Right lung (tissue), 5 donors: ENCODE results near the gene RAB7A. TPM values are rescaled to one million over a fixed set of nuclear protein-coding genes. Genes with fewer than 3 reads are reported as not detected.
"Not testable (repeated sequence)": the region's sequence is repeated elsewhere in the genome, so short reads cannot be mapped to it uniquely, and the experiment has no call there.

Source experiments
- DNase-seq, 2 donors: peaks; one replicate each; pipeline ENCODE4 v3.0.0-alpha.2; 2013
- polyA plus RNA-seq, 5 donors: library from polyadenylated mRNA; unstranded; fragments of 120-200 nt; gene quantifications; one replicate each; pipeline versions ENCODE4 v1.2.1 to v1.2.3, GENCODE V29; 2013; ENCODE audit warnings: inconsistent platforms in 1 of 5, low replicate concordance in 1 of 5; ENCODE audit not compliant: insufficient read length in 5 of 5, insufficient read depth in 1 of 5

Gene RAB7A
- polyA plus RNA-seq, 5 donors = 187 to 215 (median 204) TPM

GRCh38 chr3:128749035-128749434 is 23.1 kb downstream of the RAB7A start:
- no peak for DNase-seq

- DNase-seq = not testable (repeated sequence)
Observed at GRCh38 chr3:128749561-128749960, 23.6 kb downstream of the RAB7A start.

- no peak for DNase-seq
Observed at GRCh38 chr3:128753715-128754114, 27.7 kb downstream of the RAB7A start.

GRCh38 chr3:128760042-128760441 is 34.1 kb downstream of the RAB7A start:
- no peak for DNase-seq

GRCh38 chr3:128760881-128761280 is 34.9 kb downstream of the RAB7A start:
- peak in 1 of 2 donors; percentile 10 for DNase-seq

- no peak for DNase-seq
Observed at GRCh38 chr3:128761392-128761791, 35.4 kb downstream of the RAB7A start.

GRCh38 chr3:128763967-128764366 is 38.0 kb downstream of the RAB7A start:
- DNase-seq = no peak

GRCh38 chr3:128764863-128765262 is 38.9 kb downstream of the RAB7A start:
- DNase-seq = no peak

- no peak for DNase-seq
Observed at GRCh38 chr3:128767094-128767750, 41.2 kb downstream of the RAB7A start.

- DNase-seq = no peak
Observed at GRCh38 chr3:128768471-128768870, 42.5 kb downstream of the RAB7A start.

- no peak for DNase-seq
Observed at GRCh38 chr3:128770387-128770786, 44.4 kb downstream of the RAB7A start.

- DNase-seq = not testable (repeated sequence)
Observed at GRCh38 chr3:128773189-128773588, 47.2 kb downstream of the RAB7A start.

GRCh38 chr3:128773592-128773991 is 47.6 kb downstream of the RAB7A start:
- DNase-seq = not testable (repeated sequence)

- DNase-seq = no peak
Observed at GRCh38 chr3:128775241-128775640, 49.3 kb downstream of the RAB7A start.

GRCh38 chr3:128775906-128776542 is 50.0 kb downstream of the RAB7A start:
- DNase-seq = no peak

- DNase-seq = no peak
Observed at GRCh38 chr3:128780101-128780837, 54.3 kb downstream of the RAB7A start.

- DNase-seq = no peak
Observed at GRCh38 chr3:128781164-128781563, 55.2 kb downstream of the RAB7A start.

GRCh38 chr3:128782282-128783146 is 56.5 kb downstream of the RAB7A start:
- DNase-seq = no peak

GRCh38 chr3:128783774-128784173 is 57.8 kb downstream of the RAB7A start:
- no peak for DNase-seq

- no peak for DNase-seq
Observed at GRCh38 chr3:128784232-128784631, 58.2 kb downstream of the RAB7A start.

- no peak for DNase-seq
Observed at GRCh38 chr3:128784843-128785242, 58.9 kb downstream of the RAB7A start.

- DNase-seq = no peak
Observed at GRCh38 chr3:128786434-128787020, 60.5 kb downstream of the RAB7A start.
